GM12801 (cell line): ENCODE results near the gene HNRNPH2.

Experiments used
- CTCF ChIP-seq: IDR thresholded peaks from one replicate; pipeline ENCODE4 v1.5.1; 2011; ENCODE audit warnings: control low read depth; ENCODE audit not compliant: insufficient read length; ENCODE audit errors: extremely low read depth

Gene HNRNPH2

GRCh38 chrX:101369687-101370086 lies 38.3 kb upstream of the HNRNPH2 start:
- TF ChIP-seq CTCF = no peak

GRCh38 chrX:101370888-101371504 lies 37.0 kb upstream of the HNRNPH2 start:
- TF ChIP-seq CTCF = no peak

- TF ChIP-seq CTCF = no peak
Measured at GRCh38 chrX:101377547-101377946, 30.5 kb upstream of the HNRNPH2 start.

- no peak for TF ChIP-seq CTCF
Measured at GRCh38 chrX:101383679-101384205, 24.3 kb upstream of the HNRNPH2 start.

- TF ChIP-seq CTCF = no peak
Measured at GRCh38 chrX:101385026-101385684, 22.9 kb upstream of the HNRNPH2 start.

GRCh38 chrX:101385795-101386541 lies 22.1 kb upstream of the HNRNPH2 start, which contains the start of gene BTK:
TSS of gene BTK (minus strand) at chrX:101386191. CDS start at chrX:101375284, 10,907 bp downstream.
- TF ChIP-seq CTCF = no peak

GRCh38 chrX:101386542-101386885 lies 21.5 kb upstream of the HNRNPH2 start:
- no peak for TF ChIP-seq CTCF
